Smooth muscle cell (in vitro differentiated cells): Measurements from ENCODE around the gene SLC8A1. TPM values are rescaled to one million over a fixed set of nuclear protein-coding genes. Genes with fewer than 3 reads are reported as not detected.

Experiments
- DNase-seq: peaks from one replicate; lab custom pipeline; 2025; ENCODE audit not compliant: unreplicated experiment; lab: John Stamatoyannopoulos, UW
- H2AFZ ChIP-seq: fragments of 200-600 bp; sonication (generic); 2 replicates; pipeline ENCODE4 v1.6.0; 2016; ENCODE audit warnings: antibody characterized with exemption, low read depth, mild to moderate bottlenecking
- H3F3A ChIP-seq: fragments of 200-600 bp; sonication (generic); 2 replicates; pipeline ENCODE4 v1.6.0; 2017; ENCODE audit warnings: antibody characterized with exemption, low read depth
- H3K27ac ChIP-seq: fragments of 200-600 bp; sonication (generic); 2 replicates; pipeline ENCODE4 v1.5.1; 2016; ENCODE audit warnings: low read depth, mild to moderate bottlenecking
- H3K27me3 ChIP-seq: fragments of 200-600 bp; sonication (generic); 2 replicates; pipeline ENCODE4 v1.6.1; 2016; ENCODE audit warnings: low read depth, mild to moderate bottlenecking
- H3K36me3 ChIP-seq: fragments of 200-600 bp; sonication (generic); 2 replicates; pipeline ENCODE4 v1.5.1; 2016; ENCODE audit warnings: low read depth
- H3K4me1 ChIP-seq: fragments of 200-600 bp; sonication (generic); 2 replicates; pipeline ENCODE4 v1.5.1; 2016; ENCODE audit warnings: low read depth
- H3K4me2 ChIP-seq: fragments of 200-600 bp; sonication (generic); 2 replicates; pipeline ENCODE4 v1.6.0; 2016; ENCODE audit warnings: mild to moderate bottlenecking
- H3K4me3 ChIP-seq: fragments of 200-600 bp; sonication (generic); 2 replicates; pipeline ENCODE4 v1.5.1; 2016; ENCODE audit warnings: mild to moderate bottlenecking
- H3K79me2 ChIP-seq: fragments of 200-600 bp; sonication (generic); 2 replicates; pipeline ENCODE4 v1.6.0; 2016; ENCODE audit warnings: low read depth, mild to moderate bottlenecking
- H3K9ac ChIP-seq: fragments of 200-600 bp; sonication (generic); 2 replicates; pipeline ENCODE4 v1.6.0; 2016; ENCODE audit warnings: low read depth
- H3K9me3 ChIP-seq: fragments of 200-600 bp; sonication (generic); replicated peaks from 2 replicates; pipeline ENCODE4 v1.5.1; 2016; ENCODE audit warnings: low read depth
- H4K20me1 ChIP-seq: fragments of 200-600 bp; sonication (generic); 2 replicates; pipeline ENCODE4 v1.6.0; 2016; ENCODE audit warnings: low read depth
- CTCF ChIP-seq: fragments of 200-600 bp; sonication (generic); IDR thresholded peaks from 2 replicates; pipeline ENCODE4 v1.5.1; 2017; ENCODE audit warnings: borderline replicate concordance, mild to moderate bottlenecking, antibody characterized with exemption; ENCODE audit not compliant: insufficient read depth, poor library complexity, severe bottlenecking
- WGBS: methylation state at CpG from one replicate; pipeline ENCODE4 v1.1.7; 2016; ENCODE audit warnings: low lambda C conversion rate; 5-methylcytosine and 5-hydroxymethylcytosine counted together
- polyA plus RNA-seq: library from polyadenylated mRNA; unstranded; fragments of >200 nt; fragmentation: Nextera tagmentation; extraction: Ambion mirVana; gene quantifications from 2 replicates; pipeline ENCODE4 v1.2.1, GENCODE V29; 2016
- total RNA-seq: library from RNA; depleted of rRNA; stranded (reverse); fragments of >200 nt; gene quantifications from 2 replicates; pipeline ENCODE4 v1.2.3, GENCODE V29; 2014

Gene SLC8A1
- total and polyA plus RNA-seq, 2 experiments from 2014 or later = 1.1 to 5.3 TPM

GRCh38 chr2:40358783-40359182, 93.1 kb downstream of the SLC8A1 start:
- H3K4me1 ChIP-seq = peaks cover 3% of the 10 kb centered on the region
- no peak for TF ChIP-seq CTCF
- no peak overlapping the region for H2AFZ ChIP-seq
- H3K79me2 ChIP-seq = no peaks in the 10 kb centered on the region
- WGBS = 82% methylated on average over 8 of the region's 8 CpGs
- no peak for DNase-seq
- no peak overlapping the region for H3K4me2 ChIP-seq
- H3K36me3 ChIP-seq = no peaks in the 10 kb centered on the region
- H4K20me1 ChIP-seq = no peaks in the 10 kb centered on the region
- no peaks in the 10 kb centered on the region for H3F3A ChIP-seq
- H3K27me3 ChIP-seq = no peaks in the 10 kb centered on the region
- no peak overlapping the region for H3K27ac ChIP-seq
- H3K9me3 ChIP-seq = no peaks in the 10 kb centered on the region
- no peak overlapping the region for H3K4me3 ChIP-seq
- no peak overlapping the region for H3K9ac ChIP-seq

GRCh38 chr2:40357667-40358066, 94.2 kb downstream of the SLC8A1 start:
- Histone ChIP-seq H3K9ac (no peak overlapping the region), H3K4me2 (no peak overlapping the region), H3F3A (no peaks in the 10 kb centered on the region), H3K79me2 (no peaks in the 10 kb centered on the region), H4K20me1 (no peaks in the 10 kb centered on the region), H3K36me3 (no peaks in the 10 kb centered on the region), H2AFZ (no peak overlapping the region), H3K9me3 (no peaks in the 10 kb centered on the region), H3K27me3 (no peaks in the 10 kb centered on the region), H3K27ac (no peak overlapping the region), H3K4me1 (no peaks in the 10 kb centered on the region), H3K4me3 (no peak overlapping the region)
- 50% methylated on average over 3 of the region's 3 CpGs for WGBS
- no peak for TF ChIP-seq CTCF
- no peak for DNase-seq

- H4K20me1 ChIP-seq = no peaks in the 10 kb centered on the region
- no peak overlapping the region for H3K4me3 ChIP-seq
- H2AFZ ChIP-seq = no peak overlapping the region
- no peak for TF ChIP-seq CTCF
- no peaks in the 10 kb centered on the region for H3K9me3 ChIP-seq
- no peaks in the 10 kb centered on the region for H3K4me1 ChIP-seq
- no peak for DNase-seq
- H3K27me3 ChIP-seq = no peaks in the 10 kb centered on the region
- H3K4me2 ChIP-seq = no peak overlapping the region
- H3F3A ChIP-seq = no peaks in the 10 kb centered on the region
- WGBS = 93% methylated on average over 3 of the region's 3 CpGs
- H3K9ac ChIP-seq = no peak overlapping the region
- no peak overlapping the region for H3K27ac ChIP-seq
- no peaks in the 10 kb centered on the region for H3K79me2 ChIP-seq
- no peaks in the 10 kb centered on the region for H3K36me3 ChIP-seq
These were observed 96.4 kb downstream of the SLC8A1 start for GRCh38 chr2:40355451-40355850.

- Histone ChIP-seq H3K79me2 (no peaks in the 10 kb centered on the region), H3K4me1 (no peaks in the 10 kb centered on the region), H3F3A (no peaks in the 10 kb centered on the region), H3K36me3 (no peaks in the 10 kb centered on the region), H2AFZ (no peak overlapping the region), H3K4me3 (no peak overlapping the region), H3K9me3 (no peaks in the 10 kb centered on the region), H3K27ac (no peak overlapping the region), H3K9ac (no peak overlapping the region), H3K27me3 (no peaks in the 10 kb centered on the region), H4K20me1 (no peaks in the 10 kb centered on the region), H3K4me2 (no peak overlapping the region)
- WGBS = 97% methylated on average over 5 of the region's 5 CpGs
- no peak for DNase-seq
- TF ChIP-seq CTCF = no peak
These were observed 98.7 kb downstream of the SLC8A1 start for GRCh38 chr2:40353231-40353630.
